Neuronal stem cell (in vitro differentiated cells): ENCODE data around the gene MYLK4.

Source experiments
- DNase-seq: peaks from one replicate; pipeline ENCODE4 v3.0.0-alpha.2; 2013; ENCODE audit warnings: low spot score
- H2AFZ ChIP-seq: one replicate; pipeline ENCODE4 v1.6.1; 2013; ENCODE audit warnings: mild to moderate bottlenecking, low read length, inconsistent platforms
- H2AK5ac ChIP-seq: 2 replicates; pipeline ENCODE4 v1.6.1; 2013; ENCODE audit warnings: low read depth, mild to moderate bottlenecking, inconsistent platforms, low read length, moderate library complexity, mixed read lengths
- H2BK120ac ChIP-seq: 2 replicates; pipeline ENCODE4 v1.6.1; 2013; ENCODE audit warnings: low read depth, mild to moderate bottlenecking, inconsistent platforms, low read length, moderate library complexity, mixed read lengths
- H2BK12ac ChIP-seq: one replicate; pipeline ENCODE4 v1.6.1; 2013; ENCODE audit warnings: low read length, inconsistent platforms
- H2BK15ac ChIP-seq: 2 replicates; pipeline ENCODE4 v1.6.1; 2013; ENCODE audit warnings: mild to moderate bottlenecking, low read length, inconsistent platforms, mixed read lengths
- H2BK5ac ChIP-seq: one replicate; pipeline ENCODE4 v1.6.1; 2013; ENCODE audit warnings: inconsistent platforms, mild to moderate bottlenecking, low read length, moderate library complexity
- H3K14ac ChIP-seq: one replicate; pipeline ENCODE4 v1.6.1; 2013; ENCODE audit warnings: low read length, inconsistent platforms
- H3K18ac ChIP-seq: 2 replicates; pipeline ENCODE4 v1.6.1; 2013; ENCODE audit warnings: low read length, inconsistent platforms
- H3K23ac ChIP-seq: 2 replicates; pipeline ENCODE4 v1.6.1; 2013; ENCODE audit warnings: low read depth, mild to moderate bottlenecking, mixed read lengths, low read length, inconsistent platforms; ENCODE audit not compliant: poor library complexity
- H3K27ac ChIP-seq: replicated peaks from 3 replicates; pipeline ENCODE4 v1.5.1; 2013; ENCODE audit warnings: low read length, inconsistent platforms
- H3K27me3 ChIP-seq, 3 experiments: 2 replicates each; pipeline ENCODE4 v1.6.1; 2013; ENCODE audit warnings: low read length in 3 of 3, mild to moderate bottlenecking in 2 of 3, inconsistent platforms in 1 of 3, low read depth in 1 of 3, mixed read lengths in 1 of 3, moderate library complexity in 1 of 3; ENCODE audit not compliant: control insufficient read depth in 3 of 3, insufficient read depth in 3 of 3
- H3K36me3 ChIP-seq, 2 donors: replicated peaks in 1 of 2; 2 replicates each; pipeline ENCODE4 v1.6.1; 2013; ENCODE audit warnings: low read length in 2 of 2; ENCODE audit not compliant: control insufficient read depth in 2 of 2, insufficient read depth in 2 of 2
- H3K4ac ChIP-seq: 2 replicates; pipeline ENCODE4 v1.6.1; 2013; ENCODE audit warnings: inconsistent platforms, mild to moderate bottlenecking, low read length, moderate library complexity
- H3K4me1 ChIP-seq, 2 donors: 1 replicate in 1 of 2; 2 replicates in 1 of 2; pipeline ENCODE4 v1.6.1; 2013; ENCODE audit warnings: low read length in 2 of 2, low read depth in 1 of 2; ENCODE audit not compliant: control insufficient read depth in 2 of 2, insufficient read depth in 1 of 2
- H3K4me2 ChIP-seq: one replicate; pipeline ENCODE4 v1.6.1; 2013; ENCODE audit warnings: mild to moderate bottlenecking, low read length, inconsistent platforms; ENCODE audit not compliant: insufficient read depth, poor library complexity, severe bottlenecking
- H3K4me3 ChIP-seq, 2 donors: 2 replicates each; pipeline ENCODE4 v1.5.1; 2013; ENCODE audit warnings: low read length in 2 of 2, mild to moderate bottlenecking in 2 of 2, inconsistent platforms in 1 of 2, moderate library complexity in 1 of 2
- H3K79me1 ChIP-seq: one replicate; pipeline ENCODE4 v1.6.1; 2013; ENCODE audit warnings: low read depth, mild to moderate bottlenecking, inconsistent platforms, low read length, moderate library complexity
- H3K9ac ChIP-seq: one replicate; pipeline ENCODE4 v1.6.1; 2013; ENCODE audit warnings: mild to moderate bottlenecking, low read depth, low read length, inconsistent platforms; ENCODE audit not compliant: poor library complexity
- H3K9me3 ChIP-seq, 2 donors: replicated peaks in 1 of 2; 2 replicates each; pipeline versions ENCODE3 to v1.6.1; 2013; ENCODE audit warnings: low read length in 2 of 2, mild to moderate bottlenecking in 2 of 2, inconsistent platforms in 1 of 2, low read depth in 1 of 2, mixed read lengths in 1 of 2, moderate library complexity in 1 of 2; ENCODE audit not compliant: control insufficient read depth in 2 of 2, insufficient read depth in 1 of 2
- H4K8ac ChIP-seq: one replicate; pipeline ENCODE4 v1.6.1; 2013; ENCODE audit warnings: low read depth, mild to moderate bottlenecking, inconsistent platforms, low read length, moderate library complexity
- H4K91ac ChIP-seq: one replicate; pipeline ENCODE4 v1.6.1; 2013; ENCODE audit warnings: low read length, low read depth, mild to moderate bottlenecking, inconsistent platforms; ENCODE audit not compliant: poor library complexity
- WGBS, 2 donors: extraction: QIAGEN DNeasy Blood & Tissue Kit; methylation state at CpG; one replicate each; pipeline ENCODE4 v1.1.7; 2013; ENCODE audit warnings: missing lambda C conversion rate in 2 of 2, mixed read lengths in 1 of 2; ENCODE audit not compliant: insufficient read length in 2 of 2, insufficient replicate concordance in 1 of 2; ENCODE audit errors: extremely low coverage in 2 of 2; 5-methylcytosine and 5-hydroxymethylcytosine counted together

MYLK4 gene

DNA sequence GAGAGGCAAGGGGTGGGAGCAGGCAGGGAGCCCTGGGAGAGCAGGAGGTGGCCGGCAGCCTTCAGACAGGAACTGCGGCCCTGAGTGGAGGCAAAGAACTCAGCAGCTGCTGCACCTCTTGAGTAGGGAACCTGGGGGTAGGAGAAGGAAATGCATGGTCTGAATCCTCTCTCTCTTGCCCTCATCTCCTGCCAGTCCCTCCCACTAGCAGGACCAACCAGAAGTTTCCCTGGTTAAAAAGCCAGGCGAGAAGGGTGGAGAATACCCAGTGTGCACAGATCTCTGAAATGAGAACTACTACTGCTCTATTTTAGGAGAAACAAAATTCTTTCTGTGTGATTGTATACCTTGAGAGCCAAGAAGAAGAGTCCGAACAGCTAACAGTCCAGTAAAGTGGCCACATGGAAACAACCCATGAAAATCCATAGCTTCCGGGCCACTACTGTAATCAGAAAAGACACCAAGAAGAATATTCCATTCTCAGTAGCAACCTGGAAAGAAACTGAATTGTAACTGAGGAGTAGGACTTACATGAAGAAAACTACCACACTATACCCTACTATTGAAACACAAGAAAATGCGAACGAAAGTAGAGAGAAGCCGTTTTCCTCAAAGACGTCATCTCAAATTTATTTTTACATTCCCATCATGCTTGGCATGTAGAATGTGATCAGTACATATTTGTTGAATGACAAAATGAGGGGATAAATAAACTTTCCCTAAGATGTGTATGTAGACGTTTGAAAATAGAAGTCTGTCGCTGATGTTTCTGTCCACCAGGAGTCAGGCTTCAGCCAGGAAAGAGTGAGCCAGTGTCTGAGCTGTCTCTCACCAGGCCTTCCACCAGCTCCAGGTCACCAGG lies 40.1 kb upstream of the MYLK4 start:
- peaks cover 5 to 14% of the 10 kb centered on the region in 2 donors for H3K36me3 ChIP-seq
- no peak overlapping the region for H3K4me3 ChIP-seq
- H2BK120ac ChIP-seq: no peak overlapping the region
- H3K4me2 ChIP-seq: no peak overlapping the region
- H3K27ac ChIP-seq: no peak overlapping the region
- H2AFZ ChIP-seq: no peak overlapping the region
- WGBS, 2 donors: no CpG with 5 or more reads among the region's 11 CpGs
- H2BK15ac ChIP-seq: no peak overlapping the region
- no peak overlapping the region for H3K14ac ChIP-seq
- H3K79me1 ChIP-seq: peaks cover 1% of the 10 kb centered on the region
- no peak overlapping the region for H3K18ac ChIP-seq
- no peak overlapping the region for H3K23ac ChIP-seq
- H3K4me1 ChIP-seq: no peaks in the 10 kb centered on the region
- H3K9ac ChIP-seq: no peak overlapping the region
- H3K27me3 ChIP-seq: no peaks in the 10 kb centered on the region
- no peak overlapping the region for H2AK5ac ChIP-seq
- no peak overlapping the region for H2BK12ac ChIP-seq
- DNase-seq: peak; percentile 43
- H4K8ac ChIP-seq: no peak overlapping the region
- H3K9me3 ChIP-seq: no peaks in the 10 kb centered on the region
- no peak overlapping the region for H3K4ac ChIP-seq
- no peak overlapping the region for H2BK5ac ChIP-seq
- no peak overlapping the region for H4K91ac ChIP-seq

DNA sequence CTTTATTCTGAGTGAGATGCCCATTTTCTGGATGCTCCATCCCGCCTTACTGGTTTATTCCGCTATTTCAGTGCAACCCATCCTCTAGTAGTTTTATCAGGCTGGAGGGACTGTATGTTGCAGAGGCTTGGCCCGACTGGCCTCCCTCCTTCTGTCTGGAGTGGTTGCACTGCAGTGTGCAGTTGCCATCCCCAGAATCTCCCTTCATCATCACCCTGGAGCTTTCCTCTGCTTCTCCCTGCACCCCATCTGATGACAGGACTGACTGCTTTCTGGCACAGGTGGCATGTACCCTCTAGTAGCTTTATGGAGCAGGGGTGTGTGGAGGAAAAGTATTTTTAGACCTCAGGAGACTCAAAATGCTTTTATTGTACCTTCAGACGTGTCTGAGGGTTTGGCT lies 35.5 kb upstream of the MYLK4 start:
- Histone ChIP-seq H3K4me2 (no peak overlapping the region), H4K91ac (no peak overlapping the region), H3K27ac (no peak overlapping the region), H2BK15ac (no peak overlapping the region), H3K18ac (no peak overlapping the region), H3K9ac (no peak overlapping the region), H4K8ac (no peak overlapping the region), H2AK5ac (no peak overlapping the region), H3K4ac (no peak overlapping the region), H2BK5ac (no peak overlapping the region), H3K14ac (no peak overlapping the region), H3K27me3 (no peaks in the 10 kb centered on the region), H2BK12ac (no peak overlapping the region), H3K23ac (no peak overlapping the region), H3K4me3 (no peak overlapping the region), H2BK120ac (no peak overlapping the region), H3K4me1 (peaks cover 0 to 2% of the 10 kb centered on the region in 2 donors), H3K79me1 (peaks cover 1% of the 10 kb centered on the region), H2AFZ (no peak overlapping the region), H3K9me3 (no peaks in the 10 kb centered on the region), H3K36me3 (peaks cover 5 to 56% of the 10 kb centered on the region in 2 donors)
- DNase-seq: no peak
- WGBS, 2 donors: no CpG with 5 or more reads among the region's 4 CpGs

DNA sequence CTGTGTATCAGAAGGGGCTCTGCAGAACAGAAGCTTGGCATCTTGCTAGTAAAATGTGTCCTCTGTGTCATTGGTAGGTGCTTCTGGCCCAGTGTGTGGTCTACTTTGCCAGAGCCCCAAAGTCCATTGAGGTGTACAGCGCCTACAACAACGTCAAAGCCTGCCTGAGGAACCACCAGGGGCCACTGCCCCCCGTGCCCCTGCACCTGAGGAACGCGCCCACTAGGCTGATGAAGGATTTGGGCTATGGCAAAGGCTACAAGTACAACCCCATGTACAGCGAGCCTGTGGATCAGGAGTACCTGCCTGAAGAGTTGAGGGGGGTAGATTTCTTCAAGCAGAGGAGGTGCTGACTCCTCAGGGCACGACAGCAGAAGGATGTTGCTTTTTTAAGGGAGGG lies 34.2 kb upstream of the MYLK4 start:
- Histone ChIP-seq H3K36me3 (peaks cover 5 to 69% of the 10 kb centered on the region in 2 donors), H3K4me1 (peaks cover 0 to 4% of the 10 kb centered on the region in 2 donors), H3K4me3 (no peak overlapping the region), H3K79me1 (peaks cover 5% of the 10 kb centered on the region), H3K18ac (no peak overlapping the region), H3K9me3 (no peaks in the 10 kb centered on the region), H3K14ac (no peak overlapping the region), H4K8ac (no peak overlapping the region), H2BK5ac (no peak overlapping the region), H3K23ac (no peak overlapping the region), H3K4ac (no peak overlapping the region), H4K91ac (no peak overlapping the region), H2AFZ (no peak overlapping the region), H2BK120ac (no peak overlapping the region), H2AK5ac (no peak overlapping the region), H2BK15ac (no peak overlapping the region), H3K27me3 (no peaks in the 10 kb centered on the region), H2BK12ac (no peak overlapping the region), H3K9ac (no peak overlapping the region), H3K4me2 (no peak overlapping the region), H3K27ac (no peak overlapping the region)
- no CpG with 5 or more reads among the region's 7 CpGs for WGBS, 2 donors
- DNase-seq: no peak

DNA sequence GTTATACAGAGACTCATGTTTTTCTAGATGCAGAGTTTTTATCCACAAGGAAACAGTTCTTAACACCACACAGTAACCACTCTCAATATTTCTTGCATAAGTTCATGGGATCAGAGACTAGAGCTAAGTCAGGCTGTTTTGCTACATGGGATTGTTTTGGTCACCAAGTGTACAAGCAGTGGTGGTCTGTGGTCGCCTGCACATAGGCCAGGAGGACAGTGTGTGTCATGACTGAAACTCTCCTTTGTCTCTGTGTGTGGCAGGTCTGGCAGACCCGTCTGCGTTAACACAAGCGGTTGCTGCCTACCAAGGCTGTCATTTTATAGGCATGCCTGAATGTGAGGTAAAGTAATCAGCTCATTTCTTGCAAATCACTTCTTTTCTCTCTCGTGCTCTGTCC lies 33.3 kb upstream of the MYLK4 start:
- Histone ChIP-seq H4K8ac (no peak overlapping the region), H2AK5ac (no peak overlapping the region), H3K4ac (no peak overlapping the region), H3K9ac (no peak overlapping the region), H4K91ac (no peak overlapping the region), H2BK5ac (no peak overlapping the region), H3K79me1 (peaks cover 5% of the 10 kb centered on the region), H2BK15ac (no peak overlapping the region), H3K36me3 (peaks cover 9 to 78% of the 10 kb centered on the region in 2 donors), H3K14ac (no peak overlapping the region), H3K4me3 (no peak overlapping the region), H2BK12ac (no peak overlapping the region), H3K4me1 (peaks cover 0 to 4% of the 10 kb centered on the region in 2 donors), H3K23ac (no peak overlapping the region), H2BK120ac (no peak overlapping the region), H3K4me2 (no peak overlapping the region), H3K27ac (no peak overlapping the region), H2AFZ (no peak overlapping the region), H3K27me3 (no peaks in the 10 kb centered on the region), H3K9me3 (no peaks in the 10 kb centered on the region), H3K18ac (no peak overlapping the region)
- WGBS, 2 donors: no CpG with 5 or more reads among the region's 5 CpGs
- no peak for DNase-seq
